Loucy (cell line): ENCODE data around the gene CDYL.

Source experiments
- CTCF ChIP-seq: fragments of 200-600 bp; sonication (generic); conservative IDR thresholded peaks from 2 replicates; pipeline ENCODE4 v1.5.1; 2014; ENCODE audit warnings: mild to moderate bottlenecking, antibody characterized with exemption, low read length
- EZH2phosphoT487 ChIP-seq: fragments of 200-600 bp; IDR thresholded peaks from 2 replicates; pipeline ENCODE4 v1.6.1; 2018; ENCODE audit warnings: antibody characterized with exemption, mild to moderate bottlenecking, moderate library complexity, borderline replicate concordance

- TF ChIP-seq CTCF (no peak), EZH2phosphoT487 (no peak)
Measured at GRCh38 chr6:4909063-4909706, 133.0 kb downstream of the CDYL start.
